NCI-H2196 (cell line): Measurements from ENCODE around the gene JPT2.

Experiments
- DNase-seq: peaks from one replicate; lab custom pipeline; 2025; ENCODE audit not compliant: unreplicated experiment; lab: John Stamatoyannopoulos, UW

JPT2 gene

GRCh38 chr16:1677942-1678499, at the start of gene JPT2:
Gene JPT2 (plus strand): TSS chr16:1678279. CDS start chr16:1678313, 34 bp downstream.
- DNase-seq: peak; percentile 99

- DNase-seq: no peak
Observed at GRCh38 chr16:1630450-1631213, 47.4 kb upstream of the JPT2 start.

GRCh38 chr16:1631230-1631629, 46.8 kb upstream of the JPT2 start:
- DNase-seq: no peak

- no peak for DNase-seq
Observed at GRCh38 chr16:1631931-1632637, 46.0 kb upstream of the JPT2 start.

GRCh38 chr16:1632638-1632970, 45.5 kb upstream of the JPT2 start:
- DNase-seq: no peak

- DNase-seq: no peak
Observed at GRCh38 chr16:1633310-1633709, 44.8 kb upstream of the JPT2 start.

- DNase-seq: no peak
Observed at GRCh38 chr16:1634541-1634940, 43.5 kb upstream of the JPT2 start.

- DNase-seq: no peak
Observed at GRCh38 chr16:1635070-1635469, 43.0 kb upstream of the JPT2 start.

GRCh38 chr16:1637526-1637925, 40.6 kb upstream of the JPT2 start:
- no peak for DNase-seq

- DNase-seq: no peak
Observed at GRCh38 chr16:1638757-1639156, 39.3 kb upstream of the JPT2 start.

GRCh38 chr16:1639282-1639681, 38.8 kb upstream of the JPT2 start:
- DNase-seq: no peak

- no peak for DNase-seq
Observed at GRCh38 chr16:1639860-1640259, 38.2 kb upstream of the JPT2 start.

GRCh38 chr16:1640261-1640941, 37.7 kb upstream of the JPT2 start:
- DNase-seq: no peak

GRCh38 chr16:1641261-1641660, 36.8 kb upstream of the JPT2 start:
- DNase-seq: no peak

GRCh38 chr16:1642148-1642547, 35.9 kb upstream of the JPT2 start:
- DNase-seq: no peak

GRCh38 chr16:1642753-1643152, 35.3 kb upstream of the JPT2 start:
- no peak for DNase-seq

GRCh38 chr16:1643521-1643920, 34.6 kb upstream of the JPT2 start:
- no peak for DNase-seq

- no peak for DNase-seq
Observed at GRCh38 chr16:1645914-1646525, 32.1 kb upstream of the JPT2 start.

- no peak for DNase-seq
Observed at GRCh38 chr16:1647856-1648255, 30.2 kb upstream of the JPT2 start.

GRCh38 chr16:1650131-1650530, 27.9 kb upstream of the JPT2 start:
- no peak for DNase-seq
